Heart left ventricle (tissue), 16 donors: ENCODE results near the gene PKP1. TPM values are rescaled to one million over a fixed set of nuclear protein-coding genes. Genes with fewer than 3 reads are reported as not detected.

Source experiments
- ATAC-seq, 4 donors: fragments of 200-7000 bp; cut with Tn5 transposase; one replicate each; pipeline ENCODE4 v1.9.1; 2020 to 2022; ENCODE audit warnings: moderate library complexity in 4 of 4, mild to moderate bottlenecking in 3 of 4, moderate number of reproducible peaks in 1 of 4
- DNase-seq, 5 donors: peaks; one replicate each; pipeline ENCODE4 v3.0.0-alpha.2; 2020
- H3K27ac ChIP-seq, 12 donors: fragments of 200-600 bp; sonication (generic) in 4 of 12; one replicate each; pipeline versions ENCODE4 v1.5.0 to v1.8.0; 2016 to 2022; ENCODE audit warnings: mild to moderate bottlenecking in 2 of 12
- H3K27me3 ChIP-seq, 9 donors: fragments of 200-600 bp; sonication (generic) in 2 of 9; one replicate each; pipeline versions ENCODE4 v1.5.1 to v1.8.0; 2016 to 2022; ENCODE audit warnings: mild to moderate bottlenecking in 3 of 9
- H3K36me3 ChIP-seq, 9 donors: fragments of 200-600 bp; sonication (generic) in 2 of 9; one replicate each; pipeline versions ENCODE4 v1.5.0 to v1.8.0; 2018 to 2022; ENCODE audit warnings: mild to moderate bottlenecking in 2 of 9
- H3K4me1 ChIP-seq, 12 donors: fragments of 200-600 bp; sonication (generic) in 4 of 12; one replicate each; pipeline versions ENCODE4 v1.5.0 to v1.8.0; 2016 to 2022; ENCODE audit warnings: mild to moderate bottlenecking in 3 of 12
- H3K4me3 ChIP-seq, 12 donors: fragments of 200-600 bp; sonication (generic) in 4 of 12; one replicate each; pipeline versions ENCODE4 v1.5.0 to v1.8.0; 2017 to 2022; ENCODE audit warnings: mild to moderate bottlenecking in 9 of 12, moderate library complexity in 4 of 12
- H3K9me3 ChIP-seq, 12 donors: fragments of 200-600 bp; sonication (generic) in 4 of 12; one replicate each; pipeline versions ENCODE4 v1.5.0 to v1.8.0; 2016 to 2022; ENCODE audit warnings: mild to moderate bottlenecking in 1 of 12
- POLR2A ChIP-seq, 2 donors: fragments of 450-650 bp; IDR thresholded peaks; one replicate each; pipeline ENCODE4 v1.6.1; 2017; ENCODE audit warnings: antibody characterized with exemption in 2 of 2, mild to moderate bottlenecking in 2 of 2, moderate library complexity in 2 of 2
- WGBS, 4 donors: extraction: QIAGEN DNeasy Blood & Tissue Kit in 2 of 4; methylation state at CpG; one replicate each; pipeline versions ENCODE4 v1.1.5 to v1.1.7; 2013 to 2018; 5-methylcytosine and 5-hydroxymethylcytosine counted together
- intact Hi-C, 10 donors: fragments of 100-400 bp; cut with DNase I; formaldehyde crosslinking; loops; one replicate each; pipeline versions ENCODE4 v1.11.1 to v1.14.2; 2022
- polyA plus RNA-seq, 2 donors: library from polyadenylated mRNA; stranded (reverse); fragments of 200-250 nt; gene quantifications; one replicate each; pipeline ENCODE4 v1.2.3, GENCODE V29; 2013
- total RNA-seq, 9 donors: library from RNA; depleted of rRNA in 2 of 9; stranded (reverse); fragments of >200 nt in 2 of 9; fragmentation: NEBNext Ultra II Directional in 3 of 9; extraction: Animal tissue kit (Norgen Biotek cat#: 25700) in 3 of 9; gene quantifications; one replicate each; pipeline versions ENCODE4 v1.1.0 to v1.2.4, GENCODE V29; 2016 to 2023
- TF ChIP-seq, protein P1 (sequence below), 12 donors: fragments of 200-600 bp; sonication (generic) in 4 of 12; IDR thresholded peaks; one replicate each; pipeline versions ENCODE4 v1.5.0 to v1.8.0; 2018 to 2022; ENCODE audit warnings: antibody characterized with exemption in 12 of 12, mild to moderate bottlenecking in 5 of 12
- donor health status: ischemic (EF 13 %, LVEDD 7.1; RV severe dilation, severe dysfunction).
- donor health status: healthy with polysubstance abuse.
- donor health status: DM: no; HTN: yes; CAD: no.
- donor health status: DM: no; HTN: no; CAD: no.
- donor health status: ischemic (EF 25% LVEDD 6.9; RV normal size, moderate dysfunction).
- donor health status: ischemic (EF 25% LVEDD 5.7; RV mildly dilated, moderate dysfunction).
- donor health status: healthy.
- donor health status: DM: yes; HTN: yes; CAD: no.
- donor health status: ischemic (EF 35%, LVEDD 5.7; RV mildly dilated, moderate dysfunction).
- donor health status: nonischemic (EF 11% LVEDD 7.7; RV severe dilation, severe dysfunction).
- donor health status: DM: yes; HTN: yes; CAD: no.
- donor health status: PGD.
- donor health status: ischemic (EF 29% LVEDD 5.4; RV normal size, mild dysfunction).
- donor health status: nonischemic (EF 23%, LVEDD 6.1; RV moderate dilation, normal function).

PKP1 gene
- total and polyA plus RNA-seq, 11 donors = 0.09 to 1.6 (median 0.32) TPM; not detected in 3

- no peaks in the 10 kb centered on the region for H3K36me3 ChIP-seq
- TF ChIP-seq, protein P1, sequence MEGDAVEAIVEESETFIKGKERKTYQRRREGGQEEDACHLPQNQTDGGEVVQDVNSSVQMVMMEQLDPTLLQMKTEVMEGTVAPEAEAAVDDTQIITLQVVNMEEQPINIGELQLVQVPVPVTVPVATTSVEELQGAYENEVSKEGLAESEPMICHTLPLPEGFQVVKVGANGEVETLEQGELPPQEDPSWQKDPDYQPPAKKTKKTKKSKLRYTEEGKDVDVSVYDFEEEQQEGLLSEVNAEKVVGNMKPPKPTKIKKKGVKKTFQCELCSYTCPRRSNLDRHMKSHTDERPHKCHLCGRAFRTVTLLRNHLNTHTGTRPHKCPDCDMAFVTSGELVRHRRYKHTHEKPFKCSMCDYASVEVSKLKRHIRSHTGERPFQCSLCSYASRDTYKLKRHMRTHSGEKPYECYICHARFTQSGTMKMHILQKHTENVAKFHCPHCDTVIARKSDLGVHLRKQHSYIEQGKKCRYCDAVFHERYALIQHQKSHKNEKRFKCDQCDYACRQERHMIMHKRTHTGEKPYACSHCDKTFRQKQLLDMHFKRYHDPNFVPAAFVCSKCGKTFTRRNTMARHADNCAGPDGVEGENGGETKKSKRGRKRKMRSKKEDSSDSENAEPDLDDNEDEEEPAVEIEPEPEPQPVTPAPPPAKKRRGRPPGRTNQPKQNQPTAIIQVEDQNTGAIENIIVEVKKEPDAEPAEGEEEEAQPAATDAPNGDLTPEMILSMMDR (IDR thresholded peaks at IDR 0.05) = no peak
- TF ChIP-seq POLR2A (IDR thresholded peaks at IDR 0.05) = no peak
- no peaks in the 10 kb centered on the region for H3K9me3 ChIP-seq
- intact Hi-C loops = no loop called here
- DNase-seq = no peak
- H3K4me3 ChIP-seq = no peak overlapping the region
- H3K27ac ChIP-seq = no peak overlapping the region
- peaks cover 0 to 19% (median 2%) of the 10 kb centered on the region in 12 donors for H3K4me1 ChIP-seq
- H3K27me3 ChIP-seq = no peaks in the 10 kb centered on the region
- no peak for ATAC-seq
Measured at GRCh38 chr1:201351617-201352016, 68.3 kb downstream of the PKP1 start.

DNA sequence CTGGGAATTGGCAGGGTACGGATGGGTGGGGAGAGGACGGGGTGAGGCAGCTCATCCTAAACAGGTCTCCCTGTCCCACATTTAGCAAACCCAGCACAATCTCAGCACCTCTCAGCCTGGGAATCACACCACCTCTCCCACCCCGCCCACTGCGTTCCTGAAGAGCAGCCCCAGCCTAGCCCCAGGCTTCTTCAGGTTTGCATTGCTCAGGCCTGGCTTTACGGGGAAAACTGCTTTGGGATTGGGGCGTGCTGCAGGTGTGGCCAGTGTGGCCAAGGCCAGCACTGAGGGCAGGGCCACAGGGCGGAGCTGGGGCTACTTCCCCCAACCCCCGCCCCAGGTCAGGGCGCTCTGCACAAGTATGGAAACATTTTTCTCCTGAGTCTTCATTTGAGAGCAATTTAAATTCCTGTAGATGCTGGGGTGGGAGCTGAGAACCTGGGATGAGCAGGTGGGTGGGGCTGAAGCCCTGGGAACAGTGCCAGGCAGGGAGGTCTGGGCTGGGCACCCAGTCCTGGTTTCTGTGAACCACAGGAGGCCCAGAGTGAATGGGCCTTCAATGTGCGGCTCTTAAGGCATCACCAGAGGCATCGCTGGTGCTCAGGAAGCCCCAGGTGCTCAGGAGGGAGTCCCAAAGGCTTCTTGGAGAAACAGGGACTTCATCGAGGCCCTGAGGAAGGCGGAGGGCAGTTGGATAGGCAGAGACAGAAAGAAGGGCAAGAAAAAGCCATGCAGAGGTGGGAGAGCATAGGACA lies 70.1 kb downstream of the PKP1 start:
- Histone ChIP-seq H3K9me3 (no peaks in the 10 kb centered on the region), H3K27ac (no peak overlapping the region), H3K36me3 (no peaks in the 10 kb centered on the region), H3K4me1 (peaks cover 0 to 16% (median 2%) of the 10 kb centered on the region in 12 donors), H3K27me3 (no peaks in the 10 kb centered on the region), H3K4me3 (no peak overlapping the region)
- peak in 2 of 5 donors; percentile 26 to 34 for DNase-seq
- 84 to 92% (median 88%) methylated on average over 6 to 13 of the region's 13 CpGs for WGBS, 4 donors
- TF ChIP-seq POLR2A (IDR thresholded peaks at IDR 0.05) = no peak
- TF ChIP-seq, protein P1 (IDR thresholded peaks at IDR 0.05) = no peak
- ATAC-seq = peak in 1 of 4 donors; percentile 1
- intact Hi-C loops = no loop called here

DNA sequence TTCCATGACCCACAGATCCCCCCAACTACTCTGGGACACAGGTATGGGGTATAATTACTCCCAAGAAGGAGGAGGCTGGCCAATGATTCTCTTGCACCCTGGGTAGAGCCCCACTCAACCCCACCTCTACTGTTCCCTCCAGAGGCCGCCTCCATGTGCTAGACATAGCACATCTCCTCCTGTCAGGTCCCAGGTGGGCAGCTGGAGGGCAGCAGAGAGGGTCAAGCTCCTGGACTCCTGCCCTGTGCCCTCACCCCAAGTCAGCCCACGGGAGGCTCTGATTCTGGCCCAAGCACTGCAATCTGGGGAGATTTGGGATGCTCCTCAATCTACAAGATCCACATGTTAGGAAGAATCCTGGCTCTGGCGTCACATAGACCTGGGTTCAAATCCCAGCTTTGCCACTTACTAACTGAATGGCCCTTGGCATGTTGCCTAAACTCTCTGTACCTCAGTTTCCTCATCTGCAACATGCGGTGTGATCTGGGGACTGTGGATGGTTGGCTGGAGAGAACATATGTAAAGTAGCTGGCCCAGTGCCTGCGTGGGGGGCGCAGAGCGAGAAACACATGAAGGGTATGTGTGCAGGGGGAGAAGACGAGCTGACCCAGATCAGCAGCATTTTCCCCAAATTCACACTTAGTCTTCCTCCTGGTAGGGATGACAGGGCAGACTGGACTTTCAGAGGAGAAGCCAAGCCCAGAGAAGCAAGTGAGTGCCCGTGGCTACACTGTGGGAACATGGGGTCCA lies 71.0 kb downstream of the PKP1 start:
- DNase-seq = peak in 2 of 5 donors; percentile 21 to 23

More for the DNA sequence above, 71.0 kb downstream of the PKP1 start:
- no peak for ATAC-seq
- 89 to 92% (median 90%) methylated on average over 9 of the region's 9 CpGs for WGBS, 4 donors
- TF ChIP-seq, protein P1 (IDR thresholded peaks at IDR 0.05) = peak in 1 of 12 donors; percentile 7
- no peak for TF ChIP-seq POLR2A (IDR thresholded peaks at IDR 0.05)
- Histone ChIP-seq H3K36me3 (peaks cover 0 to 8% (median 3%) of the 10 kb centered on the region in 9 donors), H3K27me3 (no peaks in the 10 kb centered on the region), H3K27ac (no peak overlapping the region), H3K4me3 (no peak overlapping the region), H3K9me3 (no peaks in the 10 kb centered on the region), H3K4me1 (peaks cover 0 to 12% (median 0%) of the 10 kb centered on the region in 12 donors)
- intact Hi-C loops = no loop called here
